Endodermal cell (in vitro differentiated cells): ENCODE measurements around the gene SARNP. TPM values are rescaled to one million over a fixed set of nuclear protein-coding genes. Genes with fewer than 3 reads are reported as not detected.

Experiments used
- DNase-seq: peaks from one replicate; pipeline ENCODE4 v3.0.0-alpha.2; 2017
- H3K27ac ChIP-seq: 2 replicates; pipeline ENCODE4 v1.5.1; 2013; ENCODE audit warnings: mild to moderate bottlenecking, low read depth, low read length, moderate library complexity
- H3K27me3 ChIP-seq: 2 replicates; pipeline ENCODE4 v1.6.1; 2013; ENCODE audit warnings: mild to moderate bottlenecking, low read length, moderate library complexity; ENCODE audit not compliant: insufficient read depth, control insufficient read depth, poor library complexity, severe bottlenecking
- H3K36me3 ChIP-seq: 2 replicates; pipeline ENCODE4 v1.7.0; 2013; ENCODE audit warnings: mild to moderate bottlenecking, low read length, moderate library complexity; ENCODE audit not compliant: control insufficient read depth, insufficient read depth
- H3K4me1 ChIP-seq: one replicate; pipeline ENCODE4 v1.7.0; 2013; ENCODE audit warnings: low read length; ENCODE audit not compliant: control insufficient read depth, insufficient read depth
- H3K4me3 ChIP-seq: 2 replicates; pipeline ENCODE4 v1.5.1; 2013; ENCODE audit warnings: mild to moderate bottlenecking, low read length, moderate library complexity
- H3K9ac ChIP-seq: 2 replicates; pipeline ENCODE4 v1.6.1; 2013; ENCODE audit warnings: mild to moderate bottlenecking, low read length, moderate library complexity; ENCODE audit not compliant: poor library complexity, severe bottlenecking; ENCODE audit errors: extremely low read depth
- H3K9me3 ChIP-seq: 2 replicates; pipeline ENCODE4 v1.6.1; 2013; ENCODE audit warnings: mild to moderate bottlenecking, low read length, moderate library complexity; ENCODE audit not compliant: control insufficient read depth
- H3K27ac Mint-ChIP-seq: 2 replicates; pipeline ENCODE4 v1.8.0; 2020; ENCODE audit warnings: mixed read lengths
- H3K27me3 Mint-ChIP-seq: 2 replicates; pipeline ENCODE4 v1.8.0; 2021; ENCODE audit warnings: mild to moderate bottlenecking, mixed read lengths; ENCODE audit not compliant: insufficient read depth
- H3K36me3 Mint-ChIP-seq: 2 replicates; pipeline ENCODE4 v1.8.0; 2020; ENCODE audit warnings: low read depth, mixed read lengths
- H3K4me1 Mint-ChIP-seq: 2 replicates; pipeline ENCODE4 v1.8.0; 2020; ENCODE audit warnings: mixed read lengths
- H3K4me3 Mint-ChIP-seq: 2 replicates; pipeline ENCODE4 v1.8.0; 2020; ENCODE audit warnings: mild to moderate bottlenecking, moderate library complexity, mixed read lengths
- H3K9me3 Mint-ChIP-seq: 2 replicates; pipeline ENCODE4 v1.8.0; 2020; ENCODE audit warnings: mild to moderate bottlenecking, mixed read lengths
- WGBS, 2 experiments: methylation state at CpG; one replicate each; pipeline versions ENCODE4 v1.1.5 to v1.1.7; 2013; ENCODE audit warnings: missing lambda C conversion rate in 2 of 2, mixed read lengths in 1 of 2; ENCODE audit not compliant: insufficient coverage in 1 of 2, insufficient read length in 1 of 2; 5-methylcytosine and 5-hydroxymethylcytosine counted together
- total RNA-seq, 2 donors: library from RNA; stranded (reverse); fragmentation: NEBNext Ultra II Directional in 1 of 2; extraction: Animal tissue kit (Norgen Biotek cat#: 25700) in 1 of 2; gene quantifications; 2 replicates in 1 of 2; 3 replicates in 1 of 2; pipeline ENCODE4 v1.2.1, GENCODE V29; 2021
- TF ChIP-seq, protein P1 (sequence below): fragments of 200-600 bp; sonication (generic); conservative IDR thresholded peaks from 2 replicates; pipeline ENCODE4 v1.5.0; 2021; ENCODE audit warnings: antibody characterized with exemption, mild to moderate bottlenecking

Gene SARNP
- total RNA-seq, 2 donors from 2014 or later = 95.7 to 119 TPM

DNA sequence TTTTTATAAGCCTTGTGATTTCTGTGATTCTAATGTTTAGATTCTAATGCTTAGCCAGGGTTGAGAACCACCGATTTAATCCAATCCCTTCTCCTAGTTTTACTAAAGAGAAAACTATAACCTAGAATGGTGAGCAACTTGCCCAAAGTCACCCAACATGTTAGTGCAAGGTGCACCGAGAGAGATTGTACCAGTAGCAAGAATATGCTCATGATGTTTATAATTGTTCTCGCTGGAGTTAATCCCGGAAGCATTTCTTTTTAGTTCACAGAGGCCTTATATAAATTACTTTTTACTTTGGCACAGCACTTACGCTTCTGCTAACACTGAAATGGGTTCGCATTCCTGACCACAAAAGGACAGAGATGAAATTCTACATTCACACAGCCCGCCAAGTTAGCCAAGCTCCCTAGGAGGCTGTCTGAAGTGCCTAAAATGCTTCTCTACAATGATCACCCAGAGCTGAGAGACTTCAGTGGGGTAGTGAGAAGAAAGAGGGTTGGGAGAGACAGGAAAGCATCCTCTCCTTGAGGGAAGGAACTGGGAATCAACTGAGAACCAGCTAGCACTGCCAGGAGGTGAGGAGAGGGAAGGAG is 102.3 kb downstream of the SARNP start:
- Mint-ChIP-seq H3K27me3 (peaks cover 31% of the 10 kb centered on the region), H3K36me3 (peaks cover 2% of the 10 kb centered on the region), H3K27ac (peak overlapping the region; percentile 89), H3K4me1 (peaks cover 31% of the 10 kb centered on the region), H3K9me3 (no peaks in the 10 kb centered on the region), H3K4me3 (peak overlapping the region; percentile 78)
- 81 to 83% methylated on average over 5 to 7 of the region's 7 CpGs for WGBS, 2 experiments
- Histone ChIP-seq H3K9me3 (no peaks in the 10 kb centered on the region), H3K27me3 (peaks cover 31% of the 10 kb centered on the region), H3K27ac (no peak overlapping the region), H3K4me3 (peak overlapping the region; percentile 88), H3K36me3 (peaks cover 3% of the 10 kb centered on the region), H3K9ac (peak overlapping the region; percentile 60), H3K4me1 (peaks cover 5% of the 10 kb centered on the region)
- no peak for DNase-seq
- TF ChIP-seq, protein P1, sequence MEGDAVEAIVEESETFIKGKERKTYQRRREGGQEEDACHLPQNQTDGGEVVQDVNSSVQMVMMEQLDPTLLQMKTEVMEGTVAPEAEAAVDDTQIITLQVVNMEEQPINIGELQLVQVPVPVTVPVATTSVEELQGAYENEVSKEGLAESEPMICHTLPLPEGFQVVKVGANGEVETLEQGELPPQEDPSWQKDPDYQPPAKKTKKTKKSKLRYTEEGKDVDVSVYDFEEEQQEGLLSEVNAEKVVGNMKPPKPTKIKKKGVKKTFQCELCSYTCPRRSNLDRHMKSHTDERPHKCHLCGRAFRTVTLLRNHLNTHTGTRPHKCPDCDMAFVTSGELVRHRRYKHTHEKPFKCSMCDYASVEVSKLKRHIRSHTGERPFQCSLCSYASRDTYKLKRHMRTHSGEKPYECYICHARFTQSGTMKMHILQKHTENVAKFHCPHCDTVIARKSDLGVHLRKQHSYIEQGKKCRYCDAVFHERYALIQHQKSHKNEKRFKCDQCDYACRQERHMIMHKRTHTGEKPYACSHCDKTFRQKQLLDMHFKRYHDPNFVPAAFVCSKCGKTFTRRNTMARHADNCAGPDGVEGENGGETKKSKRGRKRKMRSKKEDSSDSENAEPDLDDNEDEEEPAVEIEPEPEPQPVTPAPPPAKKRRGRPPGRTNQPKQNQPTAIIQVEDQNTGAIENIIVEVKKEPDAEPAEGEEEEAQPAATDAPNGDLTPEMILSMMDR = no peak

DNA sequence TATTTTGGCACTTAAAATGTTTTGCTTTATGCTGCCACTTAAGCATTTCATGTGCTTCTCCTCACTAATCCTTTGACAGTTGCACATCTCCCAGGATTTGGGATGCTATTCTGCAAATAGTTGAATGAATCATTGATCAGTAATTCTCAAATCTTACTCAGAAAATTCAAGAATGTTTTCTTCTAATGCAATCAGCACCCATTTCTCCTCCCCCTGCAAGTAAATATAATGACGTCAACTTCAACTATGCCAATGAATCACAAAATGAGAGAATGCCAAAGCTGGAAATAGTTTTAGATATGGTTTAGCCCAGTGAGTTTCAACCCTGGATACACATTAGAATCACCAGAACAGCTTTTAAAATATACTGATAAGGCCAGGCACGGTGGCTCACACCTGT is 103.8 kb downstream of the SARNP start:
- 90 to 100% methylated on average over 1 to 2 of the region's 2 CpGs for WGBS, 2 experiments
- no peaks in the 10 kb centered on the region for H3K36me3 Mint-ChIP-seq
- TF ChIP-seq, protein P1 = no peak
- no peak for DNase-seq
- Histone ChIP-seq H3K27me3 (peaks cover 46% of the 10 kb centered on the region), H3K36me3 (no peaks in the 10 kb centered on the region), H3K9me3 (no peaks in the 10 kb centered on the region), H3K4me1 (peaks cover 5% of the 10 kb centered on the region), H3K4me3 (no peak overlapping the region), H3K9ac (no peak overlapping the region), H3K27ac (no peak overlapping the region)
- H3K9me3 Mint-ChIP-seq = no peaks in the 10 kb centered on the region
- H3K4me1 Mint-ChIP-seq = peaks cover 33% of the 10 kb centered on the region
- no peak overlapping the region for H3K27ac Mint-ChIP-seq
- H3K27me3 Mint-ChIP-seq = peaks cover 47% of the 10 kb centered on the region
- no peak overlapping the region for H3K4me3 Mint-ChIP-seq

DNA sequence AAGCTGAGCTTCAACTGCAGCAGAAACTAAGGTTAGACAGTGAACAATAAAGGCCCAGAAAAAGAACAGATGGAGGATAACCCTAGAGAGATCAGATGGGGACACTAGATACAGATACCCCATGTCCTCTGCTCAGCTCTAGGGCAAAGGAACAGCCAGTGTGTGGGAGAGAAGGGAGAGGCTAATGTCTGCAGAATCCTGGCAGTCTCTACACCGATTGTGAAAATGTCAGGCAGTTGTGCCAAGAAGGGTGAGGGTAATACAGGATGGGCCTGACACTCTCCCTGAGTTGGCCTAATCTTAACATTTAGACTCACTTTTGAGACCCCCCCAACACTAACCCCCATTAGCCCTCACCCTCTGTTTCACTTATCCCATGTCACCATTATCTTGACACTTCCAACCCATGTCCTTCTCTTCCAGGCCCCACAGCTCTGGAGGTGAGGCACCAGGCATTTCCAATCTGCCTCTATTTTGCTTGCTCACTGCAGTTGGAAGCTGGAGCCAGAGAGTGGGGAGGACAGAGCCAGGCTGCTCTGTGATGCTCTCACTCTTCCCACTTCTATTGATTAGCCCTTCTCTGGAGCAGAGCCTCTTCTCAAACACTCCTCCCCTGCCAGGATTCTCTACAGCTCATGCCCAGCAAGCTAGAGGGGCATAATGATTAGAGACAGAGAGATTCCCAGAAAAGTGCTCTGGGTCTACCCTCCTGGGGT is 104.7 kb downstream of the SARNP start:
- Histone ChIP-seq H3K27ac (no peak overlapping the region), H3K9ac (no peak overlapping the region), H3K27me3 (peaks cover 51% of the 10 kb centered on the region), H3K36me3 (no peaks in the 10 kb centered on the region), H3K9me3 (no peaks in the 10 kb centered on the region), H3K4me3 (no peak overlapping the region), H3K4me1 (peaks cover 5% of the 10 kb centered on the region)
- H3K36me3 Mint-ChIP-seq = no peaks in the 10 kb centered on the region
- no peak for DNase-seq
- 58 to 60% methylated on average over 1 of the region's 1 CpG for WGBS, 2 experiments
- TF ChIP-seq, protein P1 = no peak
- H3K4me3 Mint-ChIP-seq = no peak overlapping the region
- H3K9me3 Mint-ChIP-seq = no peaks in the 10 kb centered on the region
- peaks cover 55% of the 10 kb centered on the region for H3K27me3 Mint-ChIP-seq
- H3K27ac Mint-ChIP-seq = no peak overlapping the region
- peaks cover 32% of the 10 kb centered on the region for H3K4me1 Mint-ChIP-seq
